ENCODE results near the gene ST6GALNAC2.

- TF ChIP-seq EP300 (IDR thresholded peaks at IDR 0.05), result no peak
- TF ChIP-seq POLR2A (IDR thresholded peaks at IDR 0.05), result no peak
- TF ChIP-seq, protein P1, sequence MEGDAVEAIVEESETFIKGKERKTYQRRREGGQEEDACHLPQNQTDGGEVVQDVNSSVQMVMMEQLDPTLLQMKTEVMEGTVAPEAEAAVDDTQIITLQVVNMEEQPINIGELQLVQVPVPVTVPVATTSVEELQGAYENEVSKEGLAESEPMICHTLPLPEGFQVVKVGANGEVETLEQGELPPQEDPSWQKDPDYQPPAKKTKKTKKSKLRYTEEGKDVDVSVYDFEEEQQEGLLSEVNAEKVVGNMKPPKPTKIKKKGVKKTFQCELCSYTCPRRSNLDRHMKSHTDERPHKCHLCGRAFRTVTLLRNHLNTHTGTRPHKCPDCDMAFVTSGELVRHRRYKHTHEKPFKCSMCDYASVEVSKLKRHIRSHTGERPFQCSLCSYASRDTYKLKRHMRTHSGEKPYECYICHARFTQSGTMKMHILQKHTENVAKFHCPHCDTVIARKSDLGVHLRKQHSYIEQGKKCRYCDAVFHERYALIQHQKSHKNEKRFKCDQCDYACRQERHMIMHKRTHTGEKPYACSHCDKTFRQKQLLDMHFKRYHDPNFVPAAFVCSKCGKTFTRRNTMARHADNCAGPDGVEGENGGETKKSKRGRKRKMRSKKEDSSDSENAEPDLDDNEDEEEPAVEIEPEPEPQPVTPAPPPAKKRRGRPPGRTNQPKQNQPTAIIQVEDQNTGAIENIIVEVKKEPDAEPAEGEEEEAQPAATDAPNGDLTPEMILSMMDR (IDR thresholded peaks at IDR 0.05), result no peak
Observed at GRCh38 chr17:76551685-76552084, 34.0 kb downstream of the ST6GALNAC2 start.

Measured in tibial nerve (tissue), 4 donors.